Thoracic aorta (tissue), 2 donors: ENCODE results near the gene RACK1. TPM values are rescaled to one million over a fixed set of nuclear protein-coding genes. Genes with fewer than 3 reads are reported as not detected.
A peak's percentile ranks its signal among the peaks of the same experiment; 100 is the strongest.

Experiments
- ATAC-seq: fragments of 150-250 bp; one replicate; pipeline ENCODE4 v1.8.0; 2017; ENCODE audit warnings: low read depth; ENCODE audit not compliant: insufficient number of reproducible peaks, low FRiP score
- DNase-seq: peaks from one replicate; pipeline ENCODE4 v3.0.0-alpha.2; 2020; ENCODE audit warnings: low spot score
- H3K27ac ChIP-seq, 2 donors: fragments of 200-600 bp; sonication (generic); 1 replicate in 1 of 2; 2 replicates in 1 of 2; pipeline ENCODE4 v1.5.1; 2016; ENCODE audit warnings: mild to moderate bottlenecking in 2 of 2, moderate library complexity in 2 of 2
- H3K27me3 ChIP-seq: fragments of 200-600 bp; sonication (generic); replicated peaks from 2 replicates; pipeline ENCODE4 v1.6.0; 2016; ENCODE audit warnings: mild to moderate bottlenecking; ENCODE audit not compliant: insufficient read depth
- H3K36me3 ChIP-seq: fragments of 200-600 bp; sonication (generic); one replicate; pipeline ENCODE4 v1.5.1; 2016
- H3K4me1 ChIP-seq, 2 donors: fragments of 200-600 bp; sonication (generic); 1 replicate in 1 of 2; 2 replicates in 1 of 2; pipeline versions ENCODE4 v1.5.1 to v1.6.0; 2016; ENCODE audit warnings: low read depth in 2 of 2, mild to moderate bottlenecking in 1 of 2; ENCODE audit not compliant: control insufficient read depth in 1 of 2
- H3K4me3 ChIP-seq: fragments of 200-600 bp; sonication (generic); 2 replicates; pipeline ENCODE4 v1.5.1; 2016; ENCODE audit warnings: mild to moderate bottlenecking
- H3K9me3 ChIP-seq: fragments of 200-600 bp; sonication (generic); 2 replicates; pipeline ENCODE4 v1.5.1; 2016
- CTCF ChIP-seq: fragments of 200-600 bp; sonication (generic); IDR thresholded peaks from one replicate; pipeline ENCODE4 v1.5.1; 2019; ENCODE audit warnings: antibody characterized with exemption
- total RNA-seq, 2 donors: library from RNA; depleted of rRNA; stranded (reverse); fragments of >200 nt; gene quantifications; one replicate each; pipeline versions ENCODE4 v1.1.0 to v1.2.3, GENCODE V29; 2016

RACK1 gene
- total RNA-seq, 2 donors from 2014 or later, result 1,534 to 1,629 TPM

GRCh38 chr5:181242031-181242451, 1.7 kb downstream of the RACK1 start:
- ATAC-seq (no peak), DNase-seq (no peak)
- no peaks in the 10 kb centered on the region for H3K27me3 ChIP-seq
- no peaks in the 10 kb centered on the region for H3K9me3 ChIP-seq
- peak overlapping the region; percentile 88 for H3K4me3 ChIP-seq
- no peak for TF ChIP-seq CTCF
- peak overlapping the region; percentile 96 to 99 for H3K27ac ChIP-seq
- peaks cover 40% of the 10 kb centered on the region for H3K36me3 ChIP-seq
- H3K4me1 ChIP-seq, result peaks cover 23 to 42% of the 10 kb centered on the region in 2 donors

GRCh38 chr5:181241393-181241975, 2.2 kb downstream of the RACK1 start:
- Histone ChIP-seq H3K27ac (peak overlapping the region; percentile 96 to 99), H3K4me1 (peaks cover 23 to 42% of the 10 kb centered on the region in 2 donors), H3K9me3 (no peaks in the 10 kb centered on the region), H3K36me3 (peaks cover 45% of the 10 kb centered on the region), H3K4me3 (peak overlapping the region; percentile 88), H3K27me3 (no peaks in the 10 kb centered on the region)
- TF ChIP-seq CTCF, result no peak
- DNase-seq (no peak), ATAC-seq (no peak)

GRCh38 chr5:181239062-181239663, 4.5 kb downstream of the RACK1 start:
- ATAC-seq, result no peak
- H3K36me3 ChIP-seq, result peaks cover 65% of the 10 kb centered on the region

GRCh38 chr5:181237729-181238385, 5.8 kb downstream of the RACK1 start:
- TF ChIP-seq CTCF, result no peak
- ATAC-seq, result no peak
- peaks cover 67% of the 10 kb centered on the region for H3K36me3 ChIP-seq
- peaks cover 11 to 24% of the 10 kb centered on the region in 2 donors for H3K4me1 ChIP-seq
- no peaks in the 10 kb centered on the region for H3K27me3 ChIP-seq
- DNase-seq, result no peak
- no peaks in the 10 kb centered on the region for H3K9me3 ChIP-seq
- H3K27ac ChIP-seq, result no peak overlapping the region
- no peak overlapping the region for H3K4me3 ChIP-seq

More at GRCh38 chr5:181239062-181239663, 4.5 kb downstream of the RACK1 start:
- no peaks in the 10 kb centered on the region for H3K9me3 ChIP-seq
- no peak overlapping the region for H3K4me3 ChIP-seq
- DNase-seq, result no peak
- H3K27me3 ChIP-seq, result no peaks in the 10 kb centered on the region
- peaks cover 11 to 24% of the 10 kb centered on the region in 2 donors for H3K4me1 ChIP-seq
- H3K27ac ChIP-seq, result no peak overlapping the region
- no peak for TF ChIP-seq CTCF

GRCh38 chr5:181236954-181237641, 6.6 kb downstream of the RACK1 start:
- H3K27ac ChIP-seq, result no peak overlapping the region
- H3K4me1 ChIP-seq, result peaks cover 9 to 17% of the 10 kb centered on the region in 2 donors
- DNase-seq, result no peak
- no peaks in the 10 kb centered on the region for H3K27me3 ChIP-seq
- H3K9me3 ChIP-seq, result no peaks in the 10 kb centered on the region
- no peak for TF ChIP-seq CTCF
- no peak overlapping the region for H3K4me3 ChIP-seq
- H3K36me3 ChIP-seq, result peaks cover 71% of the 10 kb centered on the region
- no peak for ATAC-seq
